Upper lobe of left lung (tissue), 4 donors: ENCODE data around the gene CTNNBL1.

ENCODE experiments used
- CTCF ChIP-seq, 6 experiments: fragments of 450-650 bp in 4 of 6; fragments of 200-600 bp in 2 of 6; sonication (generic) in 2 of 6; IDR thresholded peaks; one replicate each; pipeline ENCODE4 v1.5.1; 2016 to 2019; ENCODE audit warnings: antibody characterized with exemption in 6 of 6
- EP300 ChIP-seq, 4 donors: sonication (generic); formaldehyde crosslinking; IDR thresholded peaks; one replicate each; pipeline ENCODE4 v1.5.1; 2017; ENCODE audit warnings: antibody characterized with exemption in 4 of 4, control low read depth in 2 of 4

- no peak for TF ChIP-seq EP300 (IDR thresholded peaks at IDR 0.05)
- TF ChIP-seq CTCF (IDR thresholded peaks at IDR 0.05), result no peak
These were observed 156.3 kb downstream of the CTNNBL1 start for GRCh38 chr20:37850036-37850592.
